ENCODE results near the gene HPRT1. TPM values are rescaled to one million over a fixed set of nuclear protein-coding genes. Genes with fewer than 3 reads are reported as not detected.
A peak's percentile ranks its signal among the peaks of the same experiment; 100 is the strongest.

HPRT1 gene
- total RNA-seq, 1 experiment from 2014 or later, result 48.0 TPM

- intact Hi-C loops (cut with micrococcal nuclease; ENCODE audit: unreplicated experiment), result no loop called here
- Histone ChIP-seq H3K4me3 (ENCODE audit: low read depth, low read length) (no peak overlapping the region), H3K9me3 (no peaks in the 10 kb centered on the region), H3K36me3 (ENCODE audit: control insufficient read depth, insufficient read depth, low read length) (no peaks in the 10 kb centered on the region), H3K27me3 (replicated peaks; ENCODE audit: control insufficient read depth, insufficient read depth, low read length) (no peaks in the 10 kb centered on the region), H3K4me1 (no peaks in the 10 kb centered on the region)
- no peak overlapping the region for H3K27ac Mint-ChIP-seq (ENCODE audit: unreplicated experiment)
- DNase-seq, result no peak
- H3K9me3 Mint-ChIP-seq (ENCODE audit: unreplicated experiment), result no peaks in the 10 kb centered on the region
- ChIA-PET POLR2A (no interaction called here), CTCF (no interaction called here)
- no peak overlapping the region for H3K4me3 Mint-ChIP-seq (ENCODE audit: unreplicated experiment)
- peaks cover 7% of the 10 kb centered on the region for H3K4me1 Mint-ChIP-seq (ENCODE audit: low read depth, unreplicated experiment)
- no peak for TF ChIP-seq CTCF (IDR thresholded peaks at IDR 0.05; ENCODE audit: insufficient read depth in 1 of 2, low read depth in 1 of 2, low read length in 1 of 2, severe bottlenecking in 1 of 2, unreplicated experiment in 1 of 2)
- no peaks in the 10 kb centered on the region for H3K36me3 Mint-ChIP-seq (ENCODE audit: insufficient read depth, unreplicated experiment)
- H3K27me3 Mint-ChIP-seq (ENCODE audit: insufficient read depth, unreplicated experiment), result no peaks in the 10 kb centered on the region
- no TSS peak for BruUV-seq (replicated peaks)
These were observed 28.1 kb upstream of the HPRT1 start for GRCh38 chrX:134431894-134432293.

DNA sequence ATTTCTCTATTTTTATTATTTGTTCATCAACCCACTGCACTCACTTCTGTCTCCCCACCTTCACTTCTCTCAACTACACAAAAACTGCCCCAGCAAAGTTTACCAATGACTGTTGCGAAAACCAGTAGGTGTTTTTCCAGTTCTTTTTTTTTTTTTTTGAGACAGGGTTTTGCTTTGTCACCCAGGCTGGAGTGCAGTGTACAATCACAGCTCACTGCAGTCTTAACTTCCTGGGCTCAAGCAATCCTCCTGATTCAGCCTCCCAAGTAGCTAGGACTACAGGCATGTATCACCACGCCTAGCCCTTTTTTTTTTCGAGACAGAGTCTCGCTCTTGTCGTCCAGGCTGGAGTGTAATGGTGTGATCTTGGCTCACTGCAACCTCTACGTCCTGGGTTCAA, 24.1 kb upstream of the HPRT1 start:
- H3K4me3 Mint-ChIP-seq (ENCODE audit: unreplicated experiment), result no peak overlapping the region
- H3K36me3 Mint-ChIP-seq (ENCODE audit: insufficient read depth, unreplicated experiment), result no peaks in the 10 kb centered on the region
- CTCF ChIA-PET, result no interaction called here
- BruUV-seq (replicated peaks), result no TSS peak
- Histone ChIP-seq H3K36me3 (ENCODE audit: control insufficient read depth, insufficient read depth, low read length) (no peaks in the 10 kb centered on the region), H3K4me1 (no peaks in the 10 kb centered on the region), H3K27me3 (replicated peaks; ENCODE audit: control insufficient read depth, insufficient read depth, low read length) (no peaks in the 10 kb centered on the region), H3K9me3 (no peaks in the 10 kb centered on the region), H3K4me3 (ENCODE audit: low read depth, low read length) (no peak overlapping the region)
- POLR2A ChIA-PET, result no interaction called here
- intact Hi-C loops (cut with micrococcal nuclease; ENCODE audit: unreplicated experiment), result no loop called here
- no peak overlapping the region for H3K27ac Mint-ChIP-seq (ENCODE audit: unreplicated experiment)
- DNase-seq, result peak in 1 of 2 experiments; percentile 5
- no peaks in the 10 kb centered on the region for H3K27me3 Mint-ChIP-seq (ENCODE audit: insufficient read depth, unreplicated experiment)
- no peak for TF ChIP-seq CTCF (IDR thresholded peaks at IDR 0.05; ENCODE audit: insufficient read depth in 1 of 2, low read depth in 1 of 2, low read length in 1 of 2, severe bottlenecking in 1 of 2, unreplicated experiment in 1 of 2)
- peaks cover 7% of the 10 kb centered on the region for H3K4me1 Mint-ChIP-seq (ENCODE audit: low read depth, unreplicated experiment)
- no peaks in the 10 kb centered on the region for H3K9me3 Mint-ChIP-seq (ENCODE audit: unreplicated experiment)

DNA sequence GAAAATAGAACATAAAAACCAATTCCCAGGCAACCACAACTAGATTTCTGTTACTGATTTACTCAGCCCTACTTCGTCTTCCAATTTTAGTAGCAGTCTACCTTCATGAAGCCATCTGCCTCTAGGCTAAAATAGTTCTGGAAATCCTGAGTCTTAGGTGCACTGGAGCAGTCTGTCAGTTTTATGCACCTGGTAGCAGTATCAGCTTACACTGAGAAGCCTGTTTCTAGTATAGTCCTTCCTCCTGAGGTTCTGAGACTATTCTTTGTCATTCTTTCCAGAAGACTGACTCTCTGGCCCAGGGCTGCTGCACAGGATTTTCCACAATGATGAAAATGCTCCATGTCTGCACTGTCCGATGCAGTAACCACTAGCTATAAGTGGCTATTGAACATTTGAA, 16.9 kb upstream of the HPRT1 start:
- BruUV-seq (replicated peaks), result no TSS peak
- POLR2A ChIA-PET, result no interaction called here
- Mint-ChIP-seq H3K27ac (ENCODE audit: unreplicated experiment) (no peak overlapping the region), H3K36me3 (ENCODE audit: insufficient read depth, unreplicated experiment) (no peaks in the 10 kb centered on the region), H3K27me3 (ENCODE audit: insufficient read depth, unreplicated experiment) (no peaks in the 10 kb centered on the region), H3K4me1 (ENCODE audit: low read depth, unreplicated experiment) (no peaks in the 10 kb centered on the region), H3K4me3 (ENCODE audit: unreplicated experiment) (no peak overlapping the region), H3K9me3 (ENCODE audit: unreplicated experiment) (no peaks in the 10 kb centered on the region)
- no peak overlapping the region for H3K4me3 ChIP-seq (ENCODE audit: low read depth, low read length)
- intact Hi-C loops (cut with micrococcal nuclease; ENCODE audit: unreplicated experiment), result no loop called here
- TF ChIP-seq CTCF (IDR thresholded peaks at IDR 0.05; ENCODE audit: insufficient read depth in 1 of 2, low read depth in 1 of 2, low read length in 1 of 2, severe bottlenecking in 1 of 2, unreplicated experiment in 1 of 2), result no peak
- H3K27me3 ChIP-seq (replicated peaks; ENCODE audit: control insufficient read depth, insufficient read depth, low read length), result no peaks in the 10 kb centered on the region
- no peak for DNase-seq
- no peaks in the 10 kb centered on the region for H3K9me3 ChIP-seq
- no peaks in the 10 kb centered on the region for H3K4me1 ChIP-seq
- CTCF ChIA-PET, result no interaction called here
- no peaks in the 10 kb centered on the region for H3K36me3 ChIP-seq (ENCODE audit: control insufficient read depth, insufficient read depth, low read length)
